IMR-90 (cell line): ENCODE measurements around the gene ATP6V0C. TPM values are rescaled to one million over a fixed set of nuclear protein-coding genes. Genes with fewer than 3 reads are reported as not detected.

Experiments used
- ATAC-seq: fragments of 200-7000 bp; cut with Tn5 transposase; 2 replicates; pipeline ENCODE4 v1.9.1; 2020; ENCODE audit warnings: low read depth, mild to moderate bottlenecking, moderate library complexity
- BruUV-seq: library from RNA; stranded (reverse); fragments of 400-500 nt; replicated peaks from 2 replicates; lab custom pipeline; 2021; lab: Mats Ljungman, UMichigan
- CTCF ChIA-PET: fragments of 300-600 bp; formaldehyde crosslinking; extraction: SDS; loops from one replicate; lab custom pipeline; 2021; ENCODE audit warnings: antibody characterized with exemption; lab: Yijun Ruan, JAX
- POLR2A ChIA-PET: fragments of 300-600 bp; sonication (Branson Sonifier 250); formaldehyde crosslinking; loops from one replicate; lab custom pipeline; 2022; ENCODE audit warnings: antibody characterized with exemption; ENCODE audit not compliant: unreplicated experiment; lab: Charles Lee
- DNase-seq: peaks from one replicate; pipeline ENCODE4 v3.0.0; 2013
- H2AFZ ChIP-seq: replicated peaks from 2 replicates; pipeline ENCODE3; 2013; ENCODE audit warnings: low read length, mild to moderate bottlenecking; ENCODE audit not compliant: poor library complexity
- H2AK5ac ChIP-seq: 2 replicates; pipeline ENCODE4 v1.6.1; 2013; ENCODE audit warnings: low read depth, low read length, inconsistent platforms
- H2AK9ac ChIP-seq: replicated peaks from 2 replicates; pipeline ENCODE3; 2013; ENCODE audit warnings: mild to moderate bottlenecking, low read depth, low read length, moderate library complexity; ENCODE audit not compliant: poor library complexity
- H2BK120ac ChIP-seq: 2 replicates; pipeline ENCODE4 v1.6.1; 2013; ENCODE audit warnings: low read depth, low read length, inconsistent platforms
- H2BK15ac ChIP-seq: 3 replicates; pipeline ENCODE4 v1.6.1; 2013; ENCODE audit warnings: low read depth, low read length, inconsistent platforms
- H2BK20ac ChIP-seq: 2 replicates; pipeline ENCODE4 v1.6.1; 2013; ENCODE audit warnings: low read depth, mild to moderate bottlenecking, inconsistent platforms, low read length, moderate library complexity
- H2BK5ac ChIP-seq: 2 replicates; pipeline ENCODE4 v1.6.1; 2013; ENCODE audit warnings: mild to moderate bottlenecking, low read depth, low read length, inconsistent platforms; ENCODE audit not compliant: poor library complexity, severe bottlenecking
- H3K14ac ChIP-seq: replicated peaks from 2 replicates; pipeline ENCODE4 v1.6.1; 2013; ENCODE audit warnings: low read depth, low read length, inconsistent platforms
- H3K18ac ChIP-seq: 2 replicates; pipeline ENCODE4 v1.6.1; 2013; ENCODE audit warnings: low read depth, low read length, control low read depth
- H3K23ac ChIP-seq: 2 replicates; pipeline ENCODE4 v1.6.1; 2013; ENCODE audit warnings: low read depth, low read length, inconsistent platforms
- H3K27ac ChIP-seq: 2 replicates; pipeline ENCODE4 v1.5.1; 2013; ENCODE audit warnings: mild to moderate bottlenecking, control low read depth, low read length; ENCODE audit not compliant: insufficient read depth
- H3K27me3 ChIP-seq: 2 replicates; pipeline ENCODE4 v1.6.1; 2013; ENCODE audit warnings: low read length; ENCODE audit not compliant: control insufficient read depth, insufficient read depth
- H3K36me3 ChIP-seq: 2 replicates; pipeline ENCODE4 v1.6.1; 2013; ENCODE audit warnings: low read length, mixed read lengths; ENCODE audit not compliant: control insufficient read depth, insufficient read depth
- H3K4ac ChIP-seq: 2 replicates; pipeline ENCODE4 v1.6.1; 2013; ENCODE audit warnings: low read depth, low read length, inconsistent platforms
- H3K4me1 ChIP-seq: 2 replicates; pipeline ENCODE4 v1.6.1; 2013; ENCODE audit warnings: low read length, mixed read lengths; ENCODE audit not compliant: control insufficient read depth, insufficient read depth
- H3K4me2 ChIP-seq: 2 replicates; pipeline ENCODE4 v1.6.1; 2013; ENCODE audit warnings: low read depth, mild to moderate bottlenecking, control low read depth, low read length, moderate library complexity
- H3K4me3 ChIP-seq: 2 replicates; pipeline ENCODE4 v1.5.1; 2013; ENCODE audit warnings: low read depth, mild to moderate bottlenecking, control low read depth, low read length, moderate library complexity; ENCODE audit not compliant: insufficient read depth
- H3K56ac ChIP-seq: 2 replicates; pipeline ENCODE4 v1.6.1; 2013; ENCODE audit warnings: low read length, inconsistent platforms; ENCODE audit not compliant: insufficient read depth; ENCODE audit errors: extremely low read depth
- H3K79me1 ChIP-seq, 2 experiments: 2 replicates each; pipeline ENCODE4 v1.6.1; 2013; ENCODE audit warnings: low read length in 2 of 2, inconsistent platforms in 1 of 2, low read depth in 1 of 2
- H3K9ac ChIP-seq: 2 replicates; pipeline ENCODE4 v1.6.1; 2013; ENCODE audit warnings: low read depth, low read length, control low read depth
- H3K9me1 ChIP-seq: 2 replicates; pipeline ENCODE4 v1.6.1; 2013; ENCODE audit warnings: low read length, inconsistent platforms; ENCODE audit not compliant: insufficient read depth
- H3K9me3 ChIP-seq: 2 replicates; pipeline ENCODE4 v1.6.1; 2013; ENCODE audit warnings: low read length; ENCODE audit not compliant: control insufficient read depth, insufficient read depth
- H4K20me1 ChIP-seq: 2 replicates; pipeline ENCODE4 v1.6.1; 2013; ENCODE audit warnings: low read length, inconsistent platforms; ENCODE audit not compliant: insufficient read depth
- H4K5ac ChIP-seq: 2 replicates; pipeline ENCODE4 v1.6.1; 2013; ENCODE audit warnings: mild to moderate bottlenecking, low read depth, low read length, control low read depth
- H4K8ac ChIP-seq, 2 experiments: 2 replicates each; pipeline ENCODE4 v1.6.1; 2013; ENCODE audit warnings: low read depth in 2 of 2, low read length in 2 of 2, control low read depth in 1 of 2, inconsistent platforms in 1 of 2
- H4K91ac ChIP-seq: 2 replicates; pipeline ENCODE4 v1.6.1; 2013; ENCODE audit warnings: low read depth, low read length, inconsistent platforms; ENCODE audit not compliant: insufficient read depth
- BHLHE40 ChIP-seq: fragments of 150-350 bp; IDR thresholded peaks from 2 replicates; pipeline ENCODE4 v1.6.1; 2016; ENCODE audit warnings: mild to moderate bottlenecking, low read depth, low read length
- CEBPB ChIP-seq: IDR thresholded peaks from 2 replicates; pipeline ENCODE4 v1.6.1; 2012; ENCODE audit warnings: low read depth, low read length, improper control_type of control experiment
- CHD1 ChIP-seq: IDR thresholded peaks from 2 replicates; pipeline ENCODE4 v1.6.1; 2012; ENCODE audit warnings: low read depth, low read length, improper control_type of control experiment
- FOS ChIP-seq: fragments of 150-350 bp; IDR thresholded peaks from 2 replicates; pipeline ENCODE4 v1.6.1; 2016; ENCODE audit warnings: low read depth, low read length
- MAZ ChIP-seq: IDR thresholded peaks from 2 replicates; pipeline ENCODE4 v1.6.1; 2012; ENCODE audit warnings: low read depth, mild to moderate bottlenecking, low read length, improper control_type of control experiment, moderate library complexity, borderline replicate concordance
- MXI1 ChIP-seq: IDR thresholded peaks from 2 replicates; pipeline ENCODE4 v1.6.1; 2012; ENCODE audit warnings: low read depth, mild to moderate bottlenecking, low read length, moderate library complexity, borderline replicate concordance
- POLR2A ChIP-seq: IDR thresholded peaks from 2 replicates; pipeline ENCODE4 v1.6.1; 2012; ENCODE audit warnings: mild to moderate bottlenecking, low read depth, low read length
- RAD21 ChIP-seq: IDR thresholded peaks from 2 replicates; pipeline ENCODE4 v1.6.1; 2012; ENCODE audit warnings: low read length, improper control_type of control experiment
- RCOR1 ChIP-seq: IDR thresholded peaks from 2 replicates; pipeline ENCODE4 v1.6.1; 2012; ENCODE audit warnings: mild to moderate bottlenecking, low read length, improper control_type of control experiment; ENCODE audit not compliant: insufficient replicate concordance
- RFX5 ChIP-seq: IDR thresholded peaks from 2 replicates; pipeline ENCODE4 v1.8.0; 2012; ENCODE audit warnings: low read depth, mild to moderate bottlenecking, low read length, moderate library complexity
- SMC3 ChIP-seq: fragments of 150-350 bp; IDR thresholded peaks from 2 replicates; pipeline ENCODE4 v1.6.1; 2016; ENCODE audit warnings: low read depth, mild to moderate bottlenecking, antibody characterized with exemption, low read length, moderate library complexity
- WGBS, 2 experiments: methylation state at CpG; one replicate each; pipeline versions ENCODE4 v1.1.5 to v1.1.7; 2013; ENCODE audit warnings: missing lambda C conversion rate in 2 of 2; ENCODE audit not compliant: insufficient read length in 1 of 2; ENCODE audit errors: extremely low coverage in 2 of 2; 5-methylcytosine and 5-hydroxymethylcytosine counted together
- dilution Hi-C: fragments of 300-500 bp; cut with HindIII; formaldehyde crosslinking; loops from one replicate; pipeline ENCODE4 v1.14.3; 2018; ENCODE audit warnings: low sequenced_read_pairs; ENCODE audit not compliant: unreplicated experiment
- in situ Hi-C: fragments of 300-500 bp; cut with MboI; formaldehyde crosslinking; loops from 3 replicates; pipeline ENCODE4 v1.14.3; 2019; ENCODE audit warnings: low sequenced_read_pairs, inconsistent platforms, mixed read lengths
- intact Hi-C: fragments of 100-400 bp; cut with micrococcal nuclease; formaldehyde crosslinking; loops from 2 replicates; pipeline ENCODE4 v1.10.0; 2022
- polyA plus RNA-seq, 3 experiments: library from polyadenylated mRNA; depleted of rRNA; stranded (reverse); fragments of >200 nt; gene quantifications; 2 replicates each; pipeline ENCODE4 v1.2.3, GENCODE V29; 2012; ENCODE audit warnings: low replicate concordance in 1 of 3
- total RNA-seq: library from RNA; depleted of rRNA; stranded (reverse); fragments of >200 nt; gene quantifications from 2 replicates; pipeline ENCODE4 v1.2.3, GENCODE V29; 2012
- TF ChIP-seq, protein P1 (sequence below): fragments of 150-350 bp; IDR thresholded peaks from 2 replicates; pipeline ENCODE4 v1.6.1; 2017; ENCODE audit warnings: mild to moderate bottlenecking, antibody characterized with exemption, low read length, low read depth
- TF ChIP-seq, protein P2 (sequence below): conservative IDR thresholded peaks from 2 replicates; pipeline ENCODE4 v1.5.1; 2012; ENCODE audit warnings: mild to moderate bottlenecking, low read depth, low read length, improper control_type of control experiment
- TF ChIP-seq, protein P3 (sequence below): fragments of 150-350 bp; IDR thresholded peaks from 2 replicates; pipeline ENCODE4 v1.6.1; 2016; ENCODE audit warnings: low read depth, mild to moderate bottlenecking, low read length, moderate library complexity, borderline replicate concordance

The ATP6V0C gene
- total and polyA plus RNA-seq, 2 of the 4 experiments (the other 2 are of a cell fraction) = 8.4 to 107 TPM

DNA sequence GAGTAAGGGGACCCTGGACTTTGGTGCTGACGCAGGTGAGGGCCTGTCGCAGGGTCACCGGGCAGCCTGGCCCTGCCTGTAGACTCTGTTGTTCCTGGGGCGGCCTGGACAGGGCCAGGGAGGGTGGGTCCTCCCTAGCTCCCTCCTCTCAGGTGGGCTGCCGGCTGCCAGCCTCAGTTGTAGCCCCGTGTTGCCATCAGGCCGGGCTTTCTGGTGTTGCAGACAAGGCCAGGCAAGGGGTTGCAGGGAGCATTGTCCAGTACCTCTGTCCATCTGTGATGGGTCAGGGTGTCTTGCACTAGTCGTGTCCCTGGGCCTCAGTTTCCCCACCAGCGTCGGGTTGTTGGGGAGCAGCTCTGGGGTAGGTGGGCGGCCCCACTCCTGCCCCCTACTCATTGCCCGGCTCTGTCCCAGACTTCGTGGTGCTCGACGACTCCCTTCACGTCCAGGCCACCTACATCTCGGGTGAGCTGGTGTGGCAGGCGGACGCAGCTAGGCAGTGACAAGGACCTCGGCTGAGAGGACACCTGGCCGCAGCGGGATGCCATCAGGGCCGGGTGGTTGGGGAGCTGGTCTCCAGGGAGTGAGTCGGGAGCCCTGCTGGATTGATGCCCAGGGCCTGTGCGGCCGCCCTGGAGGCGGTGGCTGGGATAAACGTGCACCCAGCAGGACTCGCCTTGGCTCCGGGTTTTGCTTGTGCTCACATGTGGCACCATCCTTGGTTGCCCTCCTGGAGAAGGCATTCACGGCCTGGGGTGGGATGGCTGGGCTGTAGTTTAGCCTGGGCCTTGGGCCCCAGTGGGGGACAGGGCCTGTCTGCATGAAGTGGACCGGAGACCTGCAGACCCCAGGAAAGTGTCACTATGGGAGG lies 15.5 kb downstream of the ATP6V0C start:
- Histone ChIP-seq H3K4me1 (peaks cover 10% of the 10 kb centered on the region), H3K9me3 (no peaks in the 10 kb centered on the region), H3K79me1 (peaks cover 4 to 33% of the 10 kb centered on the region in 2 experiments; a peak in 3 of 4 replicates), H3K4me2 (no peak overlapping the region), H2BK5ac (no peak overlapping the region), H2BK120ac (no peak overlapping the region), H3K27ac (no peak overlapping the region), H2BK15ac (no peak overlapping the region), H4K8ac (no peak overlapping the region), H3K4ac (no peak overlapping the region), H2AK9ac (no peak overlapping the region), H3K9me1 (0 out of 2 replicates have a peak, but pooled peaks cover 4% of the 10 kb centered on the region), H3K9ac (no peak overlapping the region), H4K5ac (no peak overlapping the region), H4K20me1 (no peaks in the 10 kb centered on the region; the same call in none of the 2 replicates), H2AK5ac (no peak overlapping the region), H3K4me3 (no peak overlapping the region), H3K56ac (no peak overlapping the region), H3K36me3 (peaks cover 44% of the 10 kb centered on the region), H3K14ac (no peak overlapping the region), H3K27me3 (no peaks in the 10 kb centered on the region), H3K23ac (no peak overlapping the region), H4K91ac (no peak overlapping the region), H2AFZ (no peak overlapping the region), H2BK20ac (no peak overlapping the region), H3K18ac (no peak overlapping the region)
- DNase-seq (peak; percentile 12), ATAC-seq (no peak)
- 90% methylated on average over 19 of the region's 32 CpGs; no CpG with 5 or more reads in 1 of the 2 experiments for WGBS, 2 experiments
- ChIA-PET CTCF (no interaction called here), POLR2A (interaction anchor here (0.9 kb wide), 1 partner anchor 9 kb away, joined by 3 read pairs; the partner anchor contains the start of gene AMDHD2)
- in situ Hi-C loops (no loop called here), intact Hi-C loops (no loop called here), dilution Hi-C loops (no loop called here)
- BruUV-seq = no TSS peak
- no peak for TF ChIP-seq RFX5
- TF ChIP-seq MAZ = no peak
- TF ChIP-seq, protein P1, sequence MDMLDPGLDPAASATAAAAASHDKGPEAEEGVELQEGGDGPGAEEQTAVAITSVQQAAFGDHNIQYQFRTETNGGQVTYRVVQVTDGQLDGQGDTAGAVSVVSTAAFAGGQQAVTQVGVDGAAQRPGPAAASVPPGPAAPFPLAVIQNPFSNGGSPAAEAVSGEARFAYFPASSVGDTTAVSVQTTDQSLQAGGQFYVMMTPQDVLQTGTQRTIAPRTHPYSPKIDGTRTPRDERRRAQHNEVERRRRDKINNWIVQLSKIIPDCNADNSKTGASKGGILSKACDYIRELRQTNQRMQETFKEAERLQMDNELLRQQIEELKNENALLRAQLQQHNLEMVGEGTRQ = no peak
- TF ChIP-seq, protein P2, sequence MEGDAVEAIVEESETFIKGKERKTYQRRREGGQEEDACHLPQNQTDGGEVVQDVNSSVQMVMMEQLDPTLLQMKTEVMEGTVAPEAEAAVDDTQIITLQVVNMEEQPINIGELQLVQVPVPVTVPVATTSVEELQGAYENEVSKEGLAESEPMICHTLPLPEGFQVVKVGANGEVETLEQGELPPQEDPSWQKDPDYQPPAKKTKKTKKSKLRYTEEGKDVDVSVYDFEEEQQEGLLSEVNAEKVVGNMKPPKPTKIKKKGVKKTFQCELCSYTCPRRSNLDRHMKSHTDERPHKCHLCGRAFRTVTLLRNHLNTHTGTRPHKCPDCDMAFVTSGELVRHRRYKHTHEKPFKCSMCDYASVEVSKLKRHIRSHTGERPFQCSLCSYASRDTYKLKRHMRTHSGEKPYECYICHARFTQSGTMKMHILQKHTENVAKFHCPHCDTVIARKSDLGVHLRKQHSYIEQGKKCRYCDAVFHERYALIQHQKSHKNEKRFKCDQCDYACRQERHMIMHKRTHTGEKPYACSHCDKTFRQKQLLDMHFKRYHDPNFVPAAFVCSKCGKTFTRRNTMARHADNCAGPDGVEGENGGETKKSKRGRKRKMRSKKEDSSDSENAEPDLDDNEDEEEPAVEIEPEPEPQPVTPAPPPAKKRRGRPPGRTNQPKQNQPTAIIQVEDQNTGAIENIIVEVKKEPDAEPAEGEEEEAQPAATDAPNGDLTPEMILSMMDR = no peak
- no peak for TF ChIP-seq CEBPB
- TF ChIP-seq, protein P3, sequence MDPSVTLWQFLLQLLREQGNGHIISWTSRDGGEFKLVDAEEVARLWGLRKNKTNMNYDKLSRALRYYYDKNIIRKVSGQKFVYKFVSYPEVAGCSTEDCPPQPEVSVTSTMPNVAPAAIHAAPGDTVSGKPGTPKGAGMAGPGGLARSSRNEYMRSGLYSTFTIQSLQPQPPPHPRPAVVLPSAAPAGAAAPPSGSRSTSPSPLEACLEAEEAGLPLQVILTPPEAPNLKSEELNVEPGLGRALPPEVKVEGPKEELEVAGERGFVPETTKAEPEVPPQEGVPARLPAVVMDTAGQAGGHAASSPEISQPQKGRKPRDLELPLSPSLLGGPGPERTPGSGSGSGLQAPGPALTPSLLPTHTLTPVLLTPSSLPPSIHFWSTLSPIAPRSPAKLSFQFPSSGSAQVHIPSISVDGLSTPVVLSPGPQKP = no peak
- TF ChIP-seq CHD1 = no peak
- TF ChIP-seq RAD21 = no peak
- TF ChIP-seq BHLHE40 = no peak
- no peak for TF ChIP-seq POLR2A
- no peak for TF ChIP-seq MXI1
- no peak for TF ChIP-seq SMC3
- no peak for TF ChIP-seq RCOR1
- TF ChIP-seq FOS = no peak
